ENCODE results near the gene PDE4B.

The PDE4B gene

DNA sequence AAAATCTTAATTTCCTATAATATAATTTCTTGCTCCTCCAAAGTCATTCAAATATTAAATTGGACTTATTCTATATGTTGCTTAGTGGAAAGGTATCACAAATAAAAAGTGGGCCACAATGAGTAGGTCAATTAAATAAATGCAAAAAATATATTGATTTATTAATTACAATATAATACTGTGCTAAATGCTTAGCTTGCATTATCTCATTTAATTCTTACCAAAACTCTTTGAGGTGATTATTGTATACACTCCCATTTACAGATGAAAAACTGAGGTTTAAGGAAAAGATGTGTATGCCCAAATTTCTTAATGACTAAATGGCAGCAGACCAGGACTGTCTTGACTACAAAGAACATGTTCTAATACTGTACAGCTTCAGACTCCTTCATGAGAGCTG is 415.9 kb downstream of the PDE4B start:
- Histone ChIP-seq H3K4me1 (ENCODE audit: control insufficient read depth in 5 of 5, insufficient read depth in 5 of 5, low read length in 5 of 5) (no peaks in the 10 kb centered on the region), H3K36me3 (ENCODE audit: control insufficient read depth in 5 of 5, insufficient read depth in 5 of 5, low read length in 5 of 5) (no peaks in the 10 kb centered on the region), H3K27me3 (ENCODE audit: control insufficient read depth in 5 of 5, insufficient read depth in 4 of 5, low read length in 5 of 5) (no peaks in the 10 kb centered on the region), H3K27ac (ENCODE audit: low read depth, low read length) (no peak overlapping the region), H3K9ac (ENCODE audit: low read length in 5 of 5) (no peak overlapping the region), H3K4me3 (ENCODE audit: low read depth in 1 of 5, low read length in 5 of 5) (no peak overlapping the region), H3K9me3 (ENCODE audit: control insufficient read depth in 5 of 5, low read length in 5 of 5) (peaks cover 0 to 4% (median 0%) of the 10 kb centered on the region in 5 donors)

DNA sequence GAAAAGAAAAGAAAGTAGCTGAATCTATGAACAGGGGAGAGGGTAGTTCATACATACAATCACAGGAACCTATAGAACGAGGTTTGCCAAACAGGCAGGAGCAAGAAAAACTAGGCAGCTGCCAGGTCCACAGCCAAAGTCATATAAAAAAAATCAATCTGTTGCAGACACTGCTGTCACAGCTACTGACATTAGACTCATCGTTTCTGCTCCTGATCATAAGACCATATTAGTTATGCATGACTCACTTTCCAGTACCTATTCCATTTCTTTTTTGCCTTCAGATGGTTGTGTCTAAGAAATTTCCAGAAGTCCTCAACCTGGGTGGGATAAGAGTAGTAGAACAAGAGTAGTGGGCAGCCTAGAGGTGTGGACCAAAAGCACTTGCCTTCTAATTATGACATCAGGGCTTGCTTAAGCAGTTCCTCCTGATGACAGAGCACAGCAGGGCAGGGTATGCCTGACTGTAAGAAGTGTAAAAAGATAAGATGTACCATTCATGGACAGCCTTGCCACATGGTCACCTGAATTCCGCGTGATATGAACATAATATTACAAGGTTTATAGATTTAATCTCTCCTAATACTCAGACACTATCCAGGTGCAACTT is 418.0 kb downstream of the PDE4B start:
- Histone ChIP-seq H3K27ac (ENCODE audit: low read depth, low read length) (no peak overlapping the region), H3K27me3 (ENCODE audit: control insufficient read depth in 5 of 5, insufficient read depth in 4 of 5, low read length in 5 of 5) (no peaks in the 10 kb centered on the region)

DNA sequence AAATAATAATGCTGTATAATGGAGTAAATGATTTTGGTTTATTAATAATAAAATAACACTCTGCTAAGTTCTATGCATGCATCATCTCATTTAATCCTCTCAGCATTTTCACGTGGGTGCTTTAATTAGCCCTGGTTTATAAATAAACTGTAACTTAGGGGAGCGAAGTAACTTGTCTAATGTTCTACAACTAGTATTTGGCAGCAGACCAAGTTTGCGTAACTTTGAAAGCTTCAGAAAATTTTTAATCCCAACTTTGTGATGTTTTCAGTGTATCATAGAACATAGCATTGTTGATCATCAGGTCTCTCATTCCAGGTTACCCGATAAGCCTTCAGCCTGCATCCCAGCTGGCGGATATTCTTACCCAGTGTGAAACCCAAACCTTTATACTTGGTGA is 418.8 kb downstream of the PDE4B start:
- Histone ChIP-seq H3K27me3 (ENCODE audit: control insufficient read depth in 5 of 5, insufficient read depth in 4 of 5, low read length in 5 of 5) (no peaks in the 10 kb centered on the region), H3K4me3 (ENCODE audit: low read depth in 1 of 5, low read length in 5 of 5) (no peak overlapping the region), H3K4me1 (ENCODE audit: control insufficient read depth in 5 of 5, insufficient read depth in 5 of 5, low read length in 5 of 5) (no peaks in the 10 kb centered on the region), H3K9me3 (ENCODE audit: control insufficient read depth in 5 of 5, low read length in 5 of 5) (no peaks in the 10 kb centered on the region), H3K9ac (ENCODE audit: low read length in 5 of 5) (no peak overlapping the region), H3K27ac (ENCODE audit: low read depth, low read length) (no peak overlapping the region), H3K36me3 (ENCODE audit: control insufficient read depth in 5 of 5, insufficient read depth in 5 of 5, low read length in 5 of 5) (no peaks in the 10 kb centered on the region)

More for the DNA sequence above, 418.0 kb downstream of the PDE4B start:
- H3K9me3 ChIP-seq (ENCODE audit: control insufficient read depth in 5 of 5, low read length in 5 of 5) = no peaks in the 10 kb centered on the region
- H3K36me3 ChIP-seq (ENCODE audit: control insufficient read depth in 5 of 5, insufficient read depth in 5 of 5, low read length in 5 of 5) = no peaks in the 10 kb centered on the region
- no peak overlapping the region for H3K4me3 ChIP-seq (ENCODE audit: low read depth in 1 of 5, low read length in 5 of 5)
- no peak overlapping the region for H3K9ac ChIP-seq (ENCODE audit: low read length in 5 of 5)
- no peaks in the 10 kb centered on the region for H3K4me1 ChIP-seq (ENCODE audit: control insufficient read depth in 5 of 5, insufficient read depth in 5 of 5, low read length in 5 of 5)

DNA sequence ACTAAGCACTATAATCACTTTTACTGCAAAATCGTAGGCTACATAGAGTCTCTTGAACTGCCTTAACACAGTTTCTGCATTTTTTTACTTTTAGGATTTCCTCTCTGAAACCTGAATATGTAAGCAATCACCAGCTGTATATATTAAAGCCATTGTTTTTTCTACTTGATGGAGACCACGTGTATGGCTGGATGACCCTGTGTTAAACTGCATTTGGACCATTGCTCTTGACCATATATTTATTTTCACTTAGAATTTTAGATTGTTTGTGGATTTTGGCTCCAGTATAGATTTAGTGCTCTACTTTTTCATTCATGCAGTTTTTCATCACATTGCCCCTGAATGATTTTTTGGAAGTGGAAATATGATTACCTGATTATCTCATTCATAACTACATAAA is 420.8 kb downstream of the PDE4B start:
- H3K9me3 ChIP-seq (ENCODE audit: control insufficient read depth in 5 of 5, low read length in 5 of 5) = no peaks in the 10 kb centered on the region
- H3K27me3 ChIP-seq (ENCODE audit: control insufficient read depth in 5 of 5, insufficient read depth in 4 of 5, low read length in 5 of 5) = no peaks in the 10 kb centered on the region
- no peaks in the 10 kb centered on the region for H3K4me1 ChIP-seq (ENCODE audit: control insufficient read depth in 5 of 5, insufficient read depth in 5 of 5, low read length in 5 of 5)
- H3K27ac ChIP-seq (ENCODE audit: low read depth, low read length) = no peak overlapping the region
- no peak overlapping the region for H3K4me3 ChIP-seq (ENCODE audit: low read depth in 1 of 5, low read length in 5 of 5)
- no peak overlapping the region for H3K9ac ChIP-seq (ENCODE audit: low read length in 5 of 5)
- no peaks in the 10 kb centered on the region for H3K36me3 ChIP-seq (ENCODE audit: control insufficient read depth in 5 of 5, insufficient read depth in 5 of 5, low read length in 5 of 5)

DNA sequence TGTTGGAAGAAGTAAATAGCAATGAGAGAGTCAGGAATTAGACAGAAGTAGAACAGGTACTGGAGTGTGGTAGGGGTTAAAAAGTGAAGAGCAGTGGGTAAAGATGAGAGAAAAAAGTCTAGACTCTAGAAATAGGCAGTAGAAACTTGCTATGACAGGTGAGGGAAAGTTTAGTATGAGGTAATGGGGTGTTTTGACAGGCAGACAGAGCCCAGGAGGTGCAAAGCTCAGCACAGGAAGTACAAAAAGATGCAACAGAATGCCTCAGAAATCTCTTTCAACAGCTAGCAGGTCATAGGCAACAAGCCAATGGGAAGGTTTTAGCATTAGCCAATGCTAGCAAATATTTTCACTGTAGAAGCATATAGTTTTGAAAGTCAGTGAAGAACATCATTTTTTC is 422.2 kb downstream of the PDE4B start:
- Histone ChIP-seq H3K4me1 (ENCODE audit: control insufficient read depth in 5 of 5, insufficient read depth in 5 of 5, low read length in 5 of 5) (no peaks in the 10 kb centered on the region), H3K27me3 (ENCODE audit: control insufficient read depth in 5 of 5, insufficient read depth in 4 of 5, low read length in 5 of 5) (no peaks in the 10 kb centered on the region), H3K27ac (ENCODE audit: low read depth, low read length) (no peak overlapping the region), H3K9ac (ENCODE audit: low read length in 5 of 5) (no peak overlapping the region), H3K4me3 (ENCODE audit: low read depth in 1 of 5, low read length in 5 of 5) (no peak overlapping the region), H3K36me3 (ENCODE audit: control insufficient read depth in 5 of 5, insufficient read depth in 5 of 5, low read length in 5 of 5) (no peaks in the 10 kb centered on the region), H3K9me3 (ENCODE audit: control insufficient read depth in 5 of 5, low read length in 5 of 5) (no peaks in the 10 kb centered on the region)

DNA sequence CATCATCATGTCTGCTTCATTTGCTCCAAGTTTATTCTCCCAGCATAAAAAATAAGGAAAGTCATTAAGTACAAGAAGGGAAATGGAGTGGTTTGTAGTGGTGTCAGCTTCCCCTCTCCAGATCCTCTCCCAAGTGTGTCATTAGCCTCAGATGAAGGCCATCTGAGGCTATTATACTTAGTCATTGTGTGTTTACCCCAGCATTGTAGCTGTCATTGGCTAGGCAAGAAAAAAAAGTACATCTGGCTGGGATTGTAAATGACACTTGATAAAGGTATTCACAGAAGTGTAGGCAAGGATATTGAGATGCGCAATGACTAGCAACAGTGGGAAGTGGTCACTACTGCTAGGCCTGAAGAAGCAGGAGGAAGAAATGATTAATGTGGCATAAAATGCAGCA is 424.3 kb downstream of the PDE4B start:
- Histone ChIP-seq H3K4me1 (ENCODE audit: control insufficient read depth in 5 of 5, insufficient read depth in 5 of 5, low read length in 5 of 5) (no peaks in the 10 kb centered on the region), H3K27me3 (ENCODE audit: control insufficient read depth in 5 of 5, insufficient read depth in 4 of 5, low read length in 5 of 5) (no peaks in the 10 kb centered on the region), H3K36me3 (ENCODE audit: control insufficient read depth in 5 of 5, insufficient read depth in 5 of 5, low read length in 5 of 5) (no peaks in the 10 kb centered on the region), H3K4me3 (ENCODE audit: low read depth in 1 of 5, low read length in 5 of 5) (no peak overlapping the region), H3K9me3 (ENCODE audit: control insufficient read depth in 5 of 5, low read length in 5 of 5) (no peaks in the 10 kb centered on the region), H3K9ac (ENCODE audit: low read length in 5 of 5) (no peak overlapping the region), H3K27ac (ENCODE audit: low read depth, low read length) (no peak overlapping the region)

DNA sequence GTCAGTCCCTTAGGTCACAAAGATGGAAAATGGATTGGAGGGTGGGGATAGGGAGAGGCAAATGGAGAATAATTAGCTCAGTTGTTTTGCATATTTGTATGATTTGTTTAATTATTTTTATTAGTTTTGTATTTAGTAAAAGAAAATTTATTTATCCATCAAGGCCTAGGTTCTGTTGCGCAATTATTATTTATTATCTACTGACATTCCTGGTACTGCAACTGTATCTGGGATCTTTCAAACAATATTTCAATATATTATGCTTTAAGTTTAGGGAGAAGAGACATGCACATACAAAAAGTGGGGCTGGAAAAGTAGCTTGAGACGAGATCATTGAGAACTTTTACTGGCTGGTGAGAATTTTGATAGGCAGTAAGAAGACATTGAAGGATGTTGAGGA is 424.9 kb downstream of the PDE4B start:
- no peaks in the 10 kb centered on the region for H3K36me3 ChIP-seq (ENCODE audit: control insufficient read depth in 5 of 5, insufficient read depth in 5 of 5, low read length in 5 of 5)
- H3K4me1 ChIP-seq (ENCODE audit: control insufficient read depth in 5 of 5, insufficient read depth in 5 of 5, low read length in 5 of 5) = no peaks in the 10 kb centered on the region
- no peak overlapping the region for H3K9ac ChIP-seq (ENCODE audit: low read length in 5 of 5)
- no peak overlapping the region for H3K27ac ChIP-seq (ENCODE audit: low read depth, low read length)
- H3K27me3 ChIP-seq (ENCODE audit: control insufficient read depth in 5 of 5, insufficient read depth in 4 of 5, low read length in 5 of 5) = no peaks in the 10 kb centered on the region
- no peaks in the 10 kb centered on the region for H3K9me3 ChIP-seq (ENCODE audit: control insufficient read depth in 5 of 5, low read length in 5 of 5)
- H3K4me3 ChIP-seq (ENCODE audit: low read depth in 1 of 5, low read length in 5 of 5) = no peak overlapping the region

DNA sequence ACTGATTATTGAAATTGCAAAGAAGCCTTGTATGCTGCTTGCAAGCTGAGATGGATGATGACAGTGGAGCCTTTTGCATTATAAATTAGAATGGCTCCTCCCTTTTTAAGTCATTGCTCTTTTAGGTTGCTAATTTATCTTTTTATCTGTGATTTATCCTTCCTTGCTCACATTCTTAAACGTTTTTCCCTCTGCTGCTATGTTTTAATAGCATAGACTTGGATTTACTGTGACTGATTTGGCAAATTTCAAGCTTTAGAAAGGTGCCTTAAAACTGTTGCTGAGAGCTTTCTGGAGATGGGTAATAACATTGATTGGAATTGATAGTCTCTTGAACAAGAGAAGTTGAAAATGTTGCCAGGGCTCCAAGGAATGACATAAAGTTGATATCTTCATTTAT is 427.8 kb downstream of the PDE4B start:
- H3K4me1 ChIP-seq (ENCODE audit: control insufficient read depth in 5 of 5, insufficient read depth in 5 of 5, low read length in 5 of 5) = no peaks in the 10 kb centered on the region
- H3K27ac ChIP-seq (ENCODE audit: low read depth, low read length) = no peak overlapping the region
- no peaks in the 10 kb centered on the region for H3K36me3 ChIP-seq (ENCODE audit: control insufficient read depth in 5 of 5, insufficient read depth in 5 of 5, low read length in 5 of 5)
- no peak overlapping the region for H3K9ac ChIP-seq (ENCODE audit: low read length in 5 of 5)
- no peaks in the 10 kb centered on the region for H3K27me3 ChIP-seq (ENCODE audit: control insufficient read depth in 5 of 5, insufficient read depth in 4 of 5, low read length in 5 of 5)
- no peak overlapping the region for H3K4me3 ChIP-seq (ENCODE audit: low read depth in 1 of 5, low read length in 5 of 5)
- no peaks in the 10 kb centered on the region for H3K9me3 ChIP-seq (ENCODE audit: control insufficient read depth in 5 of 5, low read length in 5 of 5)

DNA sequence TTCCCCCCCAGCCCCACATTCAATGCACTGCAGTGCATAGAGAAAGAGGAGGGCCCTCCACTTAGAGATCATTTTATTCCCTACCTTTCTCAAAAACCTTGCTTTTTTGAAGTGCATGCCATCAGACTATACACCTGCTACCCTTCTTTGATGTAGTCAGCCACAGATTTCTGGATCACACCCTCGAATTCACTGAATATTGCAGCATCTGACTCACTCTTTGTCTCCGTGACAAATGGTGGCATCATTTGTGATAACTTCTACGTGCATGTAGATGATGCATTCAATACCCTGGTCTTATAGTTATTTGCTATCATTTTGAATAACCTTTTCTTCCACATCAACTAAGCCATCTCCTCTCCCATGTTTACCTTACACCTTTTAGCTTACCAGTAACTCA is 431.0 kb downstream of the PDE4B start:
- no peaks in the 10 kb centered on the region for H3K9me3 ChIP-seq (ENCODE audit: control insufficient read depth in 5 of 5, low read length in 5 of 5)
- no peak overlapping the region for H3K27ac ChIP-seq (ENCODE audit: low read depth, low read length)
- no peak overlapping the region for H3K9ac ChIP-seq (ENCODE audit: low read length in 5 of 5)
- H3K27me3 ChIP-seq (ENCODE audit: control insufficient read depth in 5 of 5, insufficient read depth in 4 of 5, low read length in 5 of 5) = no peaks in the 10 kb centered on the region
- H3K36me3 ChIP-seq (ENCODE audit: control insufficient read depth in 5 of 5, insufficient read depth in 5 of 5, low read length in 5 of 5) = no peaks in the 10 kb centered on the region
- H3K4me1 ChIP-seq (ENCODE audit: control insufficient read depth in 5 of 5, insufficient read depth in 5 of 5, low read length in 5 of 5) = no peaks in the 10 kb centered on the region
- no peak overlapping the region for H3K4me3 ChIP-seq (ENCODE audit: low read depth in 1 of 5, low read length in 5 of 5)

DNA sequence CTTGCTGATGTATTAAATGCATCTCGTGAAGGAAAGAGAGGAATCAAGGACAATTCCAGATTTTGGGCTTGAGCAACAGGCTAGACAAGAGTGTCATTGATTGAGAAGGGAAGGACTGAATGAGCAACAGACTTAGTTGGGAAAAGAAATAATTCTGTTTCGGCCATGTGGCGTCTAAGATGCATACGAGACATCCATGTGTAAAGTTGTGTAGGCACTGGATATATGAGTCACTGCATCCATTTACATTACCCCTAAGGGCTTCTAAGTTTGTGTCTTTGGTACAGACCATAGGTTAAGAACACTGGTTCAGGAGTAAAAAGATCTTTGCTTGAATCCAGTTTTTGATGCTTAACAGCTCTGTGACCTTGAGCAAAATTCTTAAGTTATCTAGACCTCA is 434.3 kb downstream of the PDE4B start:
- Histone ChIP-seq H3K9ac (ENCODE audit: low read length in 5 of 5) (no peak overlapping the region), H3K9me3 (ENCODE audit: control insufficient read depth in 5 of 5, low read length in 5 of 5) (no peaks in the 10 kb centered on the region), H3K4me3 (ENCODE audit: low read depth in 1 of 5, low read length in 5 of 5) (no peak overlapping the region), H3K27me3 (ENCODE audit: control insufficient read depth in 5 of 5, insufficient read depth in 4 of 5, low read length in 5 of 5) (no peaks in the 10 kb centered on the region), H3K27ac (ENCODE audit: low read depth, low read length) (no peak overlapping the region), H3K4me1 (ENCODE audit: control insufficient read depth in 5 of 5, insufficient read depth in 5 of 5, low read length in 5 of 5) (no peaks in the 10 kb centered on the region), H3K36me3 (ENCODE audit: control insufficient read depth in 5 of 5, insufficient read depth in 5 of 5, low read length in 5 of 5) (no peaks in the 10 kb centered on the region)

DNA sequence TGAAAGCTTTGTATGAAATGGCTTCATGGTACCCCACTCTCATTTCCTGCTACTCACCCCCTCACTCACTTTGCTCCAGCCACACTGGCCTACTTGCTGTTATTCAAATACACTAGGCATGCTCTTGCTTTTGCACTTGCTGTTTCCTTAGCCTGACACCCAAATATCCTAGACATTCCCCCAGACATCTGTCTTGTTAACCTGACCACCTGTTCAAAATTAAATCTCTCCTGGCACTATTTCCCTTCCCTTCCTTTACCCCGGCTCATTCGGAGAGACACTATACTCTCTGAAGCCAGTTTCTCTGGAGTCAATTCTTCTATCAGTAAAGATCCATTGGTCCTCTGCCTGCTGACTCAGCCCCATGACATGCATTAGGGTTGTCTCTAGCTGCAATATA is 435.3 kb downstream of the PDE4B start:
- Histone ChIP-seq H3K9ac (ENCODE audit: low read length in 5 of 5) (no peak overlapping the region), H3K9me3 (ENCODE audit: control insufficient read depth in 5 of 5, low read length in 5 of 5) (no peaks in the 10 kb centered on the region), H3K27me3 (ENCODE audit: control insufficient read depth in 5 of 5, insufficient read depth in 4 of 5, low read length in 5 of 5) (no peaks in the 10 kb centered on the region), H3K27ac (ENCODE audit: low read depth, low read length) (no peak overlapping the region), H3K4me3 (ENCODE audit: low read depth in 1 of 5, low read length in 5 of 5) (no peak overlapping the region), H3K36me3 (ENCODE audit: control insufficient read depth in 5 of 5, insufficient read depth in 5 of 5, low read length in 5 of 5) (no peaks in the 10 kb centered on the region), H3K4me1 (ENCODE audit: control insufficient read depth in 5 of 5, insufficient read depth in 5 of 5, low read length in 5 of 5) (no peaks in the 10 kb centered on the region)
